GM18907 (cell line): Measurements from ENCODE around the gene DHTKD1.
A peak's percentile ranks its signal among the peaks of the same experiment; 100 is the strongest.
"Not testable (repeated sequence)": the region's sequence is repeated elsewhere in the genome, so short reads cannot be mapped to it uniquely, and the experiment has no call there.

Source experiments
- ATAC-seq: cut with Tn5 transposase; IDR thresholded peaks from one replicate; pipeline ENCODE4 v1.9.1; 2021; ENCODE audit warnings: mild to moderate bottlenecking, moderate library complexity; ENCODE audit not compliant: unreplicated experiment

The DHTKD1 gene

GRCh38 chr10:12063483-12063818, 5.3 kb upstream of the DHTKD1 start:
- no peak for ATAC-seq

DNA sequence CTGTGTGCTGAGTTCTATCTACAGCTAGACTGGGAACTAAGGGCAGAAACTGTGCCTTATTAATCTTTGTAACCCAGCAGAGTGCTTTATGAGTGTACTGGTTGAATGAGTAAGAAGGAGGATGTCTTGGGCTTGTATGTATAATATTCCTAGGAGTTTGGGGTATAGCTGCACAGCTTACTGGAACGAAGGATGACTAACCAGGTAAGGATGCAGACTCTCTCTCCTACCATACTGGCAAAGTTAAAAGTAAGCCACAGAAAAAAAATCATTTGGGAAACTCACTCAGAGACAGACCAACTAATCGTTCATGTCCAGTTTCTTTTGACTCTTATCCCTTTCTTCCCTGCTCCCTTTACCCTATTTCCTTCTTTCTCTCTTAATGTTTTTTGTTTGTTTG, 1.4 kb upstream of the DHTKD1 start:
- no peak for ATAC-seq

GRCh38 chr10:12071441-12071840, 2.7 kb downstream of the DHTKD1 start:
- ATAC-seq = not testable (repeated sequence)

- no peak for ATAC-seq
Observed at GRCh38 chr10:12073526-12073925, 4.8 kb downstream of the DHTKD1 start.

DNA sequence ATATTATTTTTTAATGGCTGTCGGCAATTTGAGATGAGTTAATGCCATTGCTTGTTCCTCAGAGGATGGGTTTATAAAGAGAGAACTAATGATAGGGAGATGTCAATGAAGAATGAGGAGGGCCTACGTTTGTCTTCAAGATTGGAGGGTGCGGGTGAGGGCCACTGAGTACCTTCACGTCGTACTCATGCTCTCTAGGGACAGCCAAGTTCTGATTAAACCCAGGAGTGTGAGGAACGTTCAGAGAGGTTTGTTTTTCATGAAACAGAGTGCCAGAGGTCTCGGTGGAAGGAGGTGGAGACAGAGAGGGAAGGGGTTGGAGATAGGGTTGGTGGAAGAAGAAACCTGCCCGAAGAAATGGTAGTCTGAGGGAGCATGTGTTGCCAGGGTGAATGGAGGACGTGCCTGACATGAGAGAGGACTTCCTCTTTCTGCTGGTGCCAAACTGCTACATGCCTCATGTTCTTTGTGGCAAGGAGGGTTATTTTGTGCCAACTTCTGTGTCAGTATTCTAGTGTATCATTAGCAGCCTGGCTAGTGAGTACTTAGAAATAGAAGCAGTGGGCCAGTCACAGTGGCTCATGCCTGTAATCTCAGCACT, 8.9 kb downstream of the DHTKD1 start:
- peak; percentile 36 for ATAC-seq

DNA sequence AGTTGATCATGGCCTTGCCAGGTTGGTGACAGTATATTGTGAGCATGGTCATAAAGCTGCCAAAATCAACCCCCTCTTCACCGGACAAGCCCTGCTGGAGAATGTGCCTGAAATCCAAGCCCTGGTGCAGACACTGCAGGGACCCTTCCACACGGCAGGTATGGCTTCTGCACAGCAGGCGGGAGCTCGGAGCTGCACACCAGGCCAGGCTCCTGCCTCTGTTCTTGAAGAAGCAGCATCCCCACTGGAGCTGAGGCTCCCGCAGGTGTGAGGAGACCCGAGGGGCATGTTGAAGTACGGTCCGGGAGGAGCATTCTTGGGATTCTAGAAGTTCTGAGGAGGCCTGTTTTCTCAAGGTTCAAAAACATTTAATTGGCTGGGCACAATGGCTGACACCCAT, 12.7 kb downstream of the DHTKD1 start:
- no peak for ATAC-seq

GRCh38 chr10:12081879-12082557, 13.3 kb downstream of the DHTKD1 start:
- no peak for ATAC-seq

DNA sequence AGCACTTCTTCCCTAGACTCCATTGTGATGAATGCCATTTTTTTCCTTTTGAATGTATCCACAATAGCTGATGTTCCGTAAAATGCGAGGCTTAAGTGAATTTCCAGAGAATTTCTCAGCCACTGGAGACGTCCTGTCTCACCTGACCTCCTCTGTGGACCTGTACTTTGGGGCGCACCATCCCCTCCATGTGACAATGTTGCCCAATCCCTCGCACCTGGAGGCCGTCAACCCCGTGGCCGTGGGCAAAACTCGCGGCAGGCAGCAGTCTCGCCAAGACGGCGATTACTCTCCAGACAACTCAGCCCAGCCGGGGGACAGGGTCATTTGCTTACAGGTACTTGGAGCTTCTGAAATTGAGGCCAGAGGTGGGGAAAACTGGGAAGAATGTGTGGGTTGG, 20.2 kb downstream of the DHTKD1 start:
- no peak for ATAC-seq

DNA sequence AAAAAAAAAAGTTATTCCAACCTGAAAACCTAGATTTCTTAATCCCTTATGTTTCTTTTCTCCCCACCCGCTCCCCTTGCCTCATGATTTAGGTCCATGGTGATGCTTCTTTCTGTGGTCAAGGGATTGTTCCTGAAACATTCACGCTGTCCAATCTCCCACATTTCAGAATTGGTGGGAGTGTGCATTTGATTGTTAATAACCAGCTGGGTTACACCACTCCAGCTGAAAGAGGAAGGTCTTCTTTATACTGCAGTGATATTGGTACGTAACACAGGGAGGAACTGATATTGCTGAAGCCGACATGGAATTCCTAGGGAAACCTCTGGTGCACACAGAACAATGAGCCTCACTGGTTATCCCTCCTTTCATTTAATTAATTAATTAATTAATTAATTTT, 22.7 kb downstream of the DHTKD1 start:
- ATAC-seq = no peak

- ATAC-seq = not testable (repeated sequence)
Observed at GRCh38 chr10:12097361-12097760, 28.6 kb downstream of the DHTKD1 start.

DNA sequence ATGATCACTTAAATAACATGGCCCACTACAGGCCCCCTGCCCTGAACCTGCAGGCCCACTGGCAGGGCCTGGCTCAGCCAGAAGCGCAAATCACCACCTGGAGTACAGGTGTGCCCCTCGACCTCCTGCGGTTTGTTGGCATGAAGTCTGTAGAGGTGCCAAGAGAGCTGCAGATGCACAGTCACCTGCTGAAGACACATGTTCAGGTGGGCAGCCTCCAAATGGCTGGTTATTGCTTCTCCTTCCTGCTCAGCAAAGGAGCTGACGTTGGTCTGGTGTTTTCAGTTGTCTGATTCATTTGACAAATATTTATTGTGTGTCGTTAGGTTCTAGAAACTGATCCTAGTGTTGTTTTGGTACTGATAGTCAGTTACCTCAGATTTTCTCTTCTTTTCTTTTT, 29.0 kb downstream of the DHTKD1 start:
- ATAC-seq = no peak

- ATAC-seq = no peak
Observed at GRCh38 chr10:12098966-12099365, 30.2 kb downstream of the DHTKD1 start.

DNA sequence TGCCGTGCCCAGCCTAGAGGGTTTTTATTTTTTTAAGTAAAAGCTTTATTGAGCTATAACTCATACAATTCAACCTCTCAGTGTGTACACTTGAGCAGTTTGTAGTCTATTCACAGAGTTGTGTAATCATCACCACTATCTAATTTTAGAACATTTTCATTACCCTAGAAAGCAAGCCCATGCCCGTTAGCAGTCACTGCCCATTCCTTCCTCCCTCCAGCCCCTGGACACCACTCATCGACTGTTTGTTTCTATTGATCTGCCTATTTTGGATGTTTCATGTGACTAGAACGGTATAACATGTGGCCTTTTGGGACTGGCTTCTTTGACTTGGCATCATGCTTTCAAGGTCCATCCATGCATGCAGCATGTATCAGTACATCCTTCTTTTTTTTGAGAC, 35.0 kb downstream of the DHTKD1 start:
- ATAC-seq = no peak

DNA sequence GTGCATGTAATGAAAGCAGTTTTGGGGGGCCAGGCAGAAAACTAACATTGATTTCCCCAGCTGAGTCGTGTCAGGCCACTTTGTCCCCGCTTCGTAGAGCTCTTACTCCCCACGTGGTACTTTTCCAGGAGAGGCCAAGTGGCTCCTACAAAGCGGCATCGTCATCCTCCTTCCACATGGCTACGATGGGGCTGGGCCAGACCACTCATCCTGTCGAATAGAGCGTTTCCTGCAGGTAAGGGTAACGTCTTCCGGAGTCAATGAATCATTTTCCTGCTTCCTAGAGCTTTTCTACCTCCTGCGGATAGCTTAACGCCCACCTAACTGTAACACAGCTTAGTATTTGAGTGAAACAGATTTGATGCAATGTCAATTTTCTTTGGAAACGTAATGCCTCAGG, 39.0 kb downstream of the DHTKD1 start:
- ATAC-seq = no peak

DNA sequence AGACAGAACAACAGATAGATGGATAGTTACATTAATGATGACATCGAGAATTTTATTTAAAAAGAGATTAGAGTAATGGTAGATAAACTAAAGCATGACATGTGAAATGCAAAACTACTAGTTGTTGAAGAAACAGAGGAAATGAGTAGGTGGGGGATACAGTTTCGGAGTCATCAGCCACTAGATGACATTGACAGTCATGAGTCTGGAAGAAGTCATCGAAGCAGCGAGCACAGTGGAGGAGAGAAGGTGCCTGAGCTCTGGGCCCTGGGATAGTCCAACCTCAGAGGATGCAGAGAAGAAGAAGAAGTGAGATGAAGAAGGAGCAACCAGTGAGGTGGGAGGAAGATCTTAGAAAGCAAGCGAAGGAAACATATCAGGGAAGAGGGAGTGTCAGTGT, 40.5 kb downstream of the DHTKD1 start:
- ATAC-seq = no peak

- ATAC-seq = no peak
Observed at GRCh38 chr10:12111528-12111927, 42.8 kb downstream of the DHTKD1 start.

GRCh38 chr10:12113627-12114026, 44.9 kb downstream of the DHTKD1 start:
- no peak for ATAC-seq

DNA sequence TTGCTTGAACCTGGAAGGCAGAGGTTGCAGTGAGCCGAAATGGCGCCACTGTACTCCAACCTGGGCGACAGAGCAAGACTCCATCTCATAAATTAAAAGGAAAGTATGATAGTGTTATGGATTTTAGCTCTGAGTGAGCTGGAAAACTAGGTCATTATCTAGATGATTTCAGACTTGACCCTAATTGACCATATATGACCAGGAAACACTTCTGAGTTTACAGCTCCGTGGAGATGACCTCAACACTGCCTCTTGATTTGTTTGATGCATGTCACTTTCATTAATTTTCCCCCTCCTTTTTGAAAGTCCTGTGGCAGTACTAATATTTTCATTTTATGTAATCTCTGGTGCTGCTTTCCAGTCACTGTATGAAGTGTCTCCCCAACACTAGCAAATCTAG, 52.9 kb downstream of the DHTKD1 start:
- peak; percentile 41 for ATAC-seq

DNA sequence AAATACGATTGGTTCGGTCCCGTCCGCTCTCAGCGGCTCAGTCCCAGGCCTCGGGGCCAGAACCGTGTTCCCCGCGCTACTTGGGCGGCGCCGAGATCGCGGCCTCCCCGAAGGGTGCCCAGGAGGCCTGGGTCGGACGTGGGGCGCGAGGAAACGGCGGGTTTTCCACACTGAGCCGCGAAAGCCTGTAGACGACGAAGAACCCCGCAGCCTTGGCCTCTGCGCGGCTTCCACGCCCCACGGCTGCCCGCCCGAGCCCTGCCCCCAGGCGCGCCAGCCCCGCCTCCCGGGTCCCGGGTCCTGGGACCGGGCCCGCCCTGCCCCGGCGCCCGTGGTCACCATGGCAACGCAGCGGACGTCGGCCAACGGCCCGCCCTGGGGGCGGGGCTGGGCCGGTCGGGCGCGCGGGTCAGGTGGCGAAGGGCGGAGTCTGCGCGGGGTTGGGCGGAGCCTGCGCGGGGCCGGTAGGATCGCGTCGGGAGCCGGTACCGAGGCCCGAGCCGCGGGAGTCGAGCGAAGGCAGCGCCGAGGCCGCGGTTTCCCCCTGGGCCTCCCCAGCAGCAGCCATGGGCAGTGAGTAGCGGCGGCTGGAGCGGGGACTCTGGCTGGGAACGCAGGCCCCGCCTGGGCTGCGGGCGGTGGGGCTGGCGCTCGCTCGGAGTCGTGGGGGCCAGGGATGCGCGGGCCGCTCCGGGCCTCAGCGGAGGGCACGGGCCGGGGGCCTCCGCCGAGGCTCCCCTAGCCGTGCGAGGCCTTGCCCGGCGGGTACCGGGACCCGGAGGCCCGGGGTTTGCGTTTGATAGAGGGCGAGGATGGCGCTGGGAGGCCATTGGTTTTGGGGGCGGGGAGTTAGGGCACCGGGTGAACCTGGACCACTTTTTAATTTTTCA, 60.7 kb downstream of the DHTKD1 start, which contains the start of gene SEC61A2:
TSS of gene SEC61A2 (plus strand) at position 456 of the 890 bp plus-strand sequence. CDS start at position 567, 111 bp downstream.
- ATAC-seq = peak; percentile 89

DNA sequence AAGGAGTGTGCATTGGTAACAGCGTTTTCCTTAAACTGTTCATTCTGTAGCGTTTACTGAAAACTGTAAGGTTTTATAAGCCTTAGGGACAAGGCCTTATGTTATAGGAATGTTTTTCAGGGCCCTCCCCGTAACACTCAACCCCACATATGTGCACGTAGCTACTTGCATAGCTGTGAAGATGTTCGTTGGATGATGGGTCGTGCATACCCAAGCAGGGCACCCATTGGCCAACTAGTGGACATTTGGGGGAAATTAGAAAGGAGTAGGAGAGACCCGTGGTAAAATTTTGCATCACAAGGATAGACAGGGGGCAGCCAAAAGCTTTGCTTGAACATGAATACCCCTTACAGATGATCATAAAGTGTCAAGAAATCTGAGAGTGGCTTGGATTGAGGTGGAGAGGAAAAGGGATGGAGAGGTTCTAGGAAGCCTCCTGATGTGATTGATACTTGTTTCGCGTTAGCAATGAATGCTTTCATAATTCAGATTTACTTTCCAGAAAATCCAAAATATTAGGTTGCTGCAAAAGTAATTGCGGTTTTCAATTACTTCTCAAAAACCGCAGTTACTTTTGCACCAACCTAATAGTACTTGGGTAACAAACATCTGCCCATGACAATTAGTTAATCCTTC, 61.6 kb downstream of the DHTKD1 start:
- ATAC-seq = peak; percentile 50

GRCh38 chr10:12135631-12136030, 66.9 kb downstream of the DHTKD1 start:
- no peak for ATAC-seq
